Sigmoid colon (tissue), 7 donors: ENCODE measurements around the gene ZNF772. TPM values are rescaled to one million over a fixed set of nuclear protein-coding genes. Genes with fewer than 3 reads are reported as not detected.

Experiments used
- DNase-seq: peaks from one replicate; pipeline ENCODE4 v3.0.0-alpha.2; 2019
- H3K27ac ChIP-seq, 4 donors: fragments of 200-600 bp; sonication (generic); one replicate each; pipeline ENCODE4 v1.5.1; 2016 to 2019; ENCODE audit warnings: mild to moderate bottlenecking in 1 of 4
- H3K27me3 ChIP-seq, 3 donors: fragments of 200-600 bp; sonication (generic); one replicate each; pipeline ENCODE4 v1.5.1; 2019; ENCODE audit warnings: mild to moderate bottlenecking in 1 of 3
- H3K36me3 ChIP-seq, 4 donors: fragments of 200-600 bp; sonication (generic); one replicate each; pipeline ENCODE4 v1.5.1; 2016 to 2019
- H3K4me1 ChIP-seq, 4 donors: fragments of 200-600 bp; sonication (generic); one replicate each; pipeline ENCODE4 v1.5.1; 2017 to 2019
- H3K4me3 ChIP-seq, 4 donors: fragments of 200-600 bp; sonication (generic); one replicate each; pipeline ENCODE4 v1.5.1; 2017 to 2019; ENCODE audit warnings: mild to moderate bottlenecking in 2 of 4, moderate library complexity in 1 of 4
- H3K9me3 ChIP-seq, 4 donors: fragments of 200-600 bp in 3 of 4; sonication (generic) in 3 of 4; one replicate each; pipeline versions ENCODE4 v1.5.1 to v1.6.1; 2013 to 2019
- EP300 ChIP-seq, 4 donors: sonication (generic); formaldehyde crosslinking; IDR thresholded peaks; one replicate each; pipeline ENCODE4 v1.6.1; 2017; ENCODE audit warnings: antibody characterized with exemption in 4 of 4
- POLR2A ChIP-seq, 2 donors: fragments of 450-650 bp; IDR thresholded peaks; one replicate each; pipeline ENCODE4 v1.6.1; 2016; ENCODE audit warnings: antibody characterized with exemption in 2 of 2, mild to moderate bottlenecking in 2 of 2, moderate library complexity in 2 of 2
- POLR2AphosphoS5 ChIP-seq, 4 donors: sonication (generic); formaldehyde crosslinking; IDR thresholded peaks; one replicate each; pipeline ENCODE4 v1.6.1; 2017; ENCODE audit warnings: antibody characterized with exemption in 4 of 4
- WGBS, 2 donors: extraction: QIAGEN DNeasy Blood & Tissue Kit; methylation state at CpG; one replicate each; pipeline ENCODE4 v1.1.7; 2013; 5-methylcytosine and 5-hydroxymethylcytosine counted together
- intact Hi-C: fragments of 100-400 bp; cut with DNase I; formaldehyde crosslinking; loops from one replicate; pipeline ENCODE4 v1.15.1; 2023
- polyA plus RNA-seq, 3 donors: library from polyadenylated mRNA; stranded (reverse); fragments of 200-250 nt; gene quantifications; one replicate each; pipeline ENCODE4 v1.2.3, GENCODE V29; 2013
- total RNA-seq, 4 donors: library from RNA; depleted of rRNA; stranded (reverse); fragments of >200 nt; gene quantifications; one replicate each; pipeline ENCODE4 v1.1.0, GENCODE V29; 2016
- TF ChIP-seq, protein P1 (sequence below), 4 experiments: fragments of 450-650 bp in 3 of 4; fragments of 200-600 bp in 1 of 4; IDR thresholded peaks; one replicate each; pipeline ENCODE4 v1.5.1; 2016 to 2019; ENCODE audit warnings: antibody characterized with exemption in 4 of 4, mild to moderate bottlenecking in 3 of 4, moderate library complexity in 2 of 4
- donor health status: healthy with polysubstance abuse.
- donor health status: Bipolar disorder and iron deficiency.
- donor health status: healthy.

The ZNF772 gene
- total and polyA plus RNA-seq, 7 donors = 0.23 to 17.1 (median 12.8) TPM

GRCh38 chr19:57466489-57466888 lies 10.9 kb downstream of the ZNF772 start:
- no peaks in the 10 kb centered on the region for H3K27me3 ChIP-seq
- no peak overlapping the region for H3K4me3 ChIP-seq
- TF ChIP-seq EP300 (IDR thresholded peaks at IDR 0.05) = no peak
- no peak for TF ChIP-seq POLR2AphosphoS5 (IDR thresholded peaks at IDR 0.05)
- TF ChIP-seq, protein P1, sequence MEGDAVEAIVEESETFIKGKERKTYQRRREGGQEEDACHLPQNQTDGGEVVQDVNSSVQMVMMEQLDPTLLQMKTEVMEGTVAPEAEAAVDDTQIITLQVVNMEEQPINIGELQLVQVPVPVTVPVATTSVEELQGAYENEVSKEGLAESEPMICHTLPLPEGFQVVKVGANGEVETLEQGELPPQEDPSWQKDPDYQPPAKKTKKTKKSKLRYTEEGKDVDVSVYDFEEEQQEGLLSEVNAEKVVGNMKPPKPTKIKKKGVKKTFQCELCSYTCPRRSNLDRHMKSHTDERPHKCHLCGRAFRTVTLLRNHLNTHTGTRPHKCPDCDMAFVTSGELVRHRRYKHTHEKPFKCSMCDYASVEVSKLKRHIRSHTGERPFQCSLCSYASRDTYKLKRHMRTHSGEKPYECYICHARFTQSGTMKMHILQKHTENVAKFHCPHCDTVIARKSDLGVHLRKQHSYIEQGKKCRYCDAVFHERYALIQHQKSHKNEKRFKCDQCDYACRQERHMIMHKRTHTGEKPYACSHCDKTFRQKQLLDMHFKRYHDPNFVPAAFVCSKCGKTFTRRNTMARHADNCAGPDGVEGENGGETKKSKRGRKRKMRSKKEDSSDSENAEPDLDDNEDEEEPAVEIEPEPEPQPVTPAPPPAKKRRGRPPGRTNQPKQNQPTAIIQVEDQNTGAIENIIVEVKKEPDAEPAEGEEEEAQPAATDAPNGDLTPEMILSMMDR (IDR thresholded peaks at IDR 0.05) = no peak
- no peak for TF ChIP-seq POLR2A (IDR thresholded peaks at IDR 0.05)
- peaks cover 28 to 67% (median 42%) of the 10 kb centered on the region in 4 donors for H3K9me3 ChIP-seq
- no peak overlapping the region for H3K27ac ChIP-seq
- DNase-seq = no peak
- WGBS, 2 donors = 97% methylated on average over 5 of the region's 5 CpGs
- no peaks in the 10 kb centered on the region for H3K4me1 ChIP-seq
- intact Hi-C loops = no loop called here
- H3K36me3 ChIP-seq = peaks cover 4 to 41% (median 7%) of the 10 kb centered on the region in 4 donors

DNA sequence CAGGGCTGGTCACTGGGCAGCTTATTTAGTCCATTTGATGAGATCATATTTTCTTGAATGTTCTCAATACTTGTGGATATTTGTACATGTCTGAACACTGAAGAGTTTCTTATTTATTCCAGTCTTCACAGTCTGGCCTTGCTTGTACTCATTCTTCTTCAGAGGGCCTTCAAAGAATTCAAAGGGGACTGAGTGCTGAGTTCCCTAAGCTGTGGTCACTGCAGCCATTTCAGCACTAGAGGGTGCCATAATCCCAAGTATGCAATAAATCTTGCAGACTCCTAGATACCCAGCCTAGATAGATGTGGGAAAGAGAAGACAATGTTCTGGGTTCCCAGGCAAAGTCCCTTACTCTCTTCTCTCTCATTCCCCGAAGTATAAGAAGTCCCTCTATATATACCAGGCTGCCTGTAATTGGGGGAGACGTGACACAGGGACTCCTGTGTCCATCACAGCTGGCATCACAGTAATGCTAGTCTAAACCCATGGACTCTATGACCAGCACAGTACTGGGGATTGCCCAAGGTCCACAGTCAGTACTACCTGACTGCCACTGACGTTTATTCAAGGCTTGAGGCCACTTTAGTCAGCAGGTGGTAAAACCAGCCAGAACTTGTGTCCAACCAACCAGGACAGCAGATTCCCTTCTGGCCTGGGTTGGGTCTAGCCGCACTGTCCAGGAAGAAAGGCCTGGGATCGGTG lies 11.5 kb downstream of the ZNF772 start:
- Histone ChIP-seq H3K36me3 (peaks cover 4 to 37% (median 7%) of the 10 kb centered on the region in 4 donors), H3K4me1 (no peaks in the 10 kb centered on the region), H3K4me3 (no peak overlapping the region), H3K9me3 (peaks cover 24 to 62% (median 35%) of the 10 kb centered on the region in 4 donors), H3K27ac (no peak overlapping the region), H3K27me3 (no peaks in the 10 kb centered on the region)
- TF ChIP-seq EP300 (IDR thresholded peaks at IDR 0.05) (no peak), POLR2A (IDR thresholded peaks at IDR 0.05) (no peak), POLR2AphosphoS5 (IDR thresholded peaks at IDR 0.05) (no peak)
- TF ChIP-seq, protein P1 (IDR thresholded peaks at IDR 0.05) = no peak
- 74 to 78% methylated on average over 5 of the region's 5 CpGs for whole genome bisulfite sequencing, 2 donors
- intact Hi-C loops = no loop called here
- DNase-seq = no peak

GRCh38 chr19:57452307-57452706 lies 25.1 kb downstream of the ZNF772 start:
- DNase-seq = no peak
- H3K27me3 ChIP-seq = no peaks in the 10 kb centered on the region
- H3K9me3 ChIP-seq = peaks cover 0 to 17% (median 2%) of the 10 kb centered on the region in 4 donors
- 97 to 98% methylated on average over 3 of the region's 3 CpGs for WGBS, 2 donors
- H3K4me1 ChIP-seq = no peaks in the 10 kb centered on the region
- TF ChIP-seq EP300 (IDR thresholded peaks at IDR 0.05) = no peak
- no peak for TF ChIP-seq POLR2AphosphoS5 (IDR thresholded peaks at IDR 0.05)
- TF ChIP-seq, protein P1 (IDR thresholded peaks at IDR 0.05) = no peak
- TF ChIP-seq POLR2A (IDR thresholded peaks at IDR 0.05) = no peak
- no peak overlapping the region for H3K27ac ChIP-seq
- no peak overlapping the region for H3K4me3 ChIP-seq
- intact Hi-C loops = no loop called here
- no peaks in the 10 kb centered on the region for H3K36me3 ChIP-seq

- intact Hi-C loops = no loop called here
- peaks cover 0 to 45% (median 16%) of the 10 kb centered on the region in 4 donors for H3K9me3 ChIP-seq
These were observed 34.2 kb downstream of the ZNF772 start for GRCh38 chr19:57443121-57443696.

More at GRCh38 chr19:57443121-57443696, 34.2 kb downstream of the ZNF772 start:
- H3K27ac ChIP-seq = no peak overlapping the region
- no peaks in the 10 kb centered on the region for H3K4me1 ChIP-seq
- peaks cover 4 to 27% (median 22%) of the 10 kb centered on the region in 4 donors for H3K36me3 ChIP-seq
- WGBS, 2 donors = 81 to 86% methylated on average over 5 of the region's 5 CpGs
- no peaks in the 10 kb centered on the region for H3K27me3 ChIP-seq
- no peak overlapping the region for H3K4me3 ChIP-seq
- no peak for TF ChIP-seq EP300 (IDR thresholded peaks at IDR 0.05)
- no peak for TF ChIP-seq POLR2A (IDR thresholded peaks at IDR 0.05)
- TF ChIP-seq, protein P1 (IDR thresholded peaks at IDR 0.05) = no peak
- no peak for TF ChIP-seq POLR2AphosphoS5 (IDR thresholded peaks at IDR 0.05)
- no peak for DNase-seq
